Measurements from ENCODE around the gene TRIM13.

Gene TRIM13

DNA sequence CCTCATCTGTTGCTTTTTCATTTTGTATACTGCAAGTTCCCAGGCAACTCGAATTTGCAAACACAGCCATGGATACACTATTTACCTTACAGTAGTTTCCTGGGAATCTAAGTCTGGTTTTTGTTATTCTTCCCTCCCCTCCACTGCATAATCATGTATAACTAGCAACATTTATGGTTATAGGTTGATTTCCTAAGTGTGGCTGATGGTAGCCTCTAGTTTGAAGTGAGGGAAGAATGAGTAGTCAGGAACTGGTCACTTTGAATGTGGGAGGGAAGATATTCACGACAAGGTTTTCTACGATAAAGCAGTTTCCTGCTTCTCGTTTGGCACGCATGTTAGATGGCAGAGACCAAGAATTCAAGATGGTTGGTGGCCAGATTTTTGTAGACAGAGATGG is 18.4 kb downstream of the TRIM13 start, which contains the start of gene KCNRG:
KCNRG (plus strand) TSS at position 187 of the 400 bp plus-strand sequence; CDS start at position 237, 50 bp downstream.
- TF ChIP-seq, protein P1, sequence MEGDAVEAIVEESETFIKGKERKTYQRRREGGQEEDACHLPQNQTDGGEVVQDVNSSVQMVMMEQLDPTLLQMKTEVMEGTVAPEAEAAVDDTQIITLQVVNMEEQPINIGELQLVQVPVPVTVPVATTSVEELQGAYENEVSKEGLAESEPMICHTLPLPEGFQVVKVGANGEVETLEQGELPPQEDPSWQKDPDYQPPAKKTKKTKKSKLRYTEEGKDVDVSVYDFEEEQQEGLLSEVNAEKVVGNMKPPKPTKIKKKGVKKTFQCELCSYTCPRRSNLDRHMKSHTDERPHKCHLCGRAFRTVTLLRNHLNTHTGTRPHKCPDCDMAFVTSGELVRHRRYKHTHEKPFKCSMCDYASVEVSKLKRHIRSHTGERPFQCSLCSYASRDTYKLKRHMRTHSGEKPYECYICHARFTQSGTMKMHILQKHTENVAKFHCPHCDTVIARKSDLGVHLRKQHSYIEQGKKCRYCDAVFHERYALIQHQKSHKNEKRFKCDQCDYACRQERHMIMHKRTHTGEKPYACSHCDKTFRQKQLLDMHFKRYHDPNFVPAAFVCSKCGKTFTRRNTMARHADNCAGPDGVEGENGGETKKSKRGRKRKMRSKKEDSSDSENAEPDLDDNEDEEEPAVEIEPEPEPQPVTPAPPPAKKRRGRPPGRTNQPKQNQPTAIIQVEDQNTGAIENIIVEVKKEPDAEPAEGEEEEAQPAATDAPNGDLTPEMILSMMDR (IDR thresholded peaks at IDR 0.05; ENCODE audit: low read depth, low read length) = no peak
- DNase-seq (ENCODE audit: extremely low read depth, low read depth) = no peak

DNA sequence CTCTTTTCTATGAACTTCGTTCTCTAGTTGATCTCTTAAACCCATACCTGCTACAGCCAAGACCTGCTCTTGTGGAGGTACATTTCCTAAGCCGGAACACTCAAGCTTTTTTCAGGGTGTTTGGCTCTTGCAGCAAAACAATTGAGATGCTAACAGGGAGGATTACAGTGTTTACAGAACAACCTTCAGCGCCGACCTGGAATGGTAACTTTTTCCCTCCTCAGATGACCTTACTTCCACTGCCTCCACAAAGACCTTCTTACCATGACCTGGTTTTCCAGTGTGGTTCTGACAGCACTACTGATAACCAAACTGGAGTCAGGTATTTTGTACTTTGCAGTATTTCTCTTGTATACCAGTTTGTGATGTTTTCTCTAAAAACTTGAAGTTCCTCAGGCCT is 18.9 kb downstream of the TRIM13 start:
- TF ChIP-seq, protein P1 (IDR thresholded peaks at IDR 0.05; ENCODE audit: low read depth, low read length) = no peak
- DNase-seq (ENCODE audit: extremely low read depth, low read depth) = no peak

DNA sequence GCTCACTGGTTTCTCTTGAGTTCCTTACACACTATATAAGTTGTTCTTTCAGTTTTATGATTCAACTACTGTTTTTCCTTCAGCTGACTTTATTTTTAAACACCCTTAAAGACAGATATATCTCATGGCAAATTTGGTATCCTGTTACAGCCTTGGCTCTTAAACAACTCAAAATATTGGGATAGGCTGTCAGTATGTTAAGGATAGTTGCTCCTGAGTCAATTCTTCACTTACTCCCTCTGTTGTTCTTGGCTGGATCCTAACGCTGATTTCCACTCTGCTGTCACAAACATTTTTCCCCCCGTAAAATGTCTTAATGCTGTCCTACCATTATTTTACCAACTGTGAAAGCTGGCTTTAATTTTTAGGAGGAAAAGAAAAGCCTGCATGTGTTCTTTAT is 19.6 kb downstream of the TRIM13 start:
- TF ChIP-seq, protein P1 (IDR thresholded peaks at IDR 0.05; ENCODE audit: low read depth, low read length) = no peak
- no peak for DNase-seq (ENCODE audit: extremely low read depth, low read depth)

DNA sequence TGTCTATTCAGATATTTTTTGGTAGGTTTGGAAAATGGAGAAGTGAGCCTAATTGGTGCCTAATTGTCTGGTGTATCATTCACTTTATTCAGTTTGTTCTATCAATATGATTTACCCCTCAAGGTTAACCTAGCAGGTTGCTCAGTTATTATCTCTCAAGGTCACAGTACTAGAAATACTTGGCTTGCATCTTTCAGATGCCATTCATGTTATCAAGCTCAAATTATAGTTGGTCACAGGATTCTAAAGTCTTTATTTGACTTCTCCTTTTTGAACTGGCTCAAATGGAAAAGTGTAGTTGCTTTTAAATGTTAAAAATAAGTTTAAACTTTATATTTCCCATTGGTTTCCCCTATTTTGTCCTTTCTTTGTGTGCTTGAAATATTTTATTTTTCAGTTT is 21.0 kb downstream of the TRIM13 start:
- DNase-seq (ENCODE audit: extremely low read depth, low read depth) = no peak

DNA sequence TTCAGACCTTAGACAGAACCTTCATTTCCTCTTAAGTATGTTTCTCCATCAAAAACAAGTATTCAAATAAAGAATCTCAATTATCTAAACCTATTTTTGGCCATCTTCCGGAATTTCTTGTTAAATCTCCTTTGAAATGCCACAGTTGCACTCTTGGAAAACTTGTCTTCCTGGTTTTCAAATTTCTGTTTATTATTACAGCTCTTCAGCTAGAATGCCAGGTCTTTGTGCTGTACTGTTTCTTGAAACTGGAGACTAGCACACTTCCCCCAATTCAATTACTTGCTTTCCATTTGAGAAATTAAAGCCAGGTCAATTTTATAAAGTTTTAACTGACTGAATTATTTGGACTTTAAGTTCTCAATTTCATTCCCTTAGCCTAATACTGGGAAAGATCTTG is 28.6 kb downstream of the TRIM13 start:
- DNase-seq (ENCODE audit: extremely low read depth, low read depth) = no peak
- TF ChIP-seq, protein P1 (IDR thresholded peaks at IDR 0.05; ENCODE audit: low read depth, low read length) = no peak

More for the DNA sequence above, 21.0 kb downstream of the TRIM13 start:
- TF ChIP-seq, protein P1 (IDR thresholded peaks at IDR 0.05; ENCODE audit: low read depth, low read length) = no peak

DNA sequence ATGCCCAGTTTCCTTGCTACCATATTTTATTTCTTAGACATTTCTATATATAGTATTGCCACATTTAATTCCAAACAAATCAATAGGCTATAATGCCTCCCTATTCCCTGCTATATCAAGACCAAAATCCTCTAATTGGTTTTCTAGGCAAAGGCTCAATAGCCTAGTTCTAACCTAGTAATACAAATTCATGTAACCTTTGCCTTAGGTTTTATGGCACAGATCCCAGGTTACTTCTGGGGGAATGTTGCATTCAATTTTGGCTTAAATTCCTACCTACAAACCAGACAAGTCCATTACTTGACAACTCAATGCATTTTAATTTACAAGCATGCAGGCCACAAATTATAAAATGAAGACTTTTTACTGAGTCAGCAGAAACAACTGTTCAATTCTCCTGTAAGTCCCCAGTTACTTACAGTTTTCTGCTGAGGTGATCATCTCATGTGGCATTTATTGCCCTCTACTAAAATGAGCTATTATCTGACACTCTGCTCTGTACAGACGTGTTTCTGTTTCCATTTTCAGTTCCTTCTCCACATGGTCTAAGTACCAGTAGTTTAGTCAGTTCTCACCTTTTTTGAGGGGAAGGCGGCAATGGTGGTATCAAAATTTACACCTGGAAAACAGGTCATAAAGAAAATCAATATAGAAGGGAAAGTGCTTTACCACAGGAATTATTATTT is 30.1 kb downstream of the TRIM13 start:
- TF ChIP-seq, protein P1 (IDR thresholded peaks at IDR 0.05; ENCODE audit: low read depth, low read length) = no peak
- DNase-seq (ENCODE audit: extremely low read depth, low read depth) = no peak

DNA sequence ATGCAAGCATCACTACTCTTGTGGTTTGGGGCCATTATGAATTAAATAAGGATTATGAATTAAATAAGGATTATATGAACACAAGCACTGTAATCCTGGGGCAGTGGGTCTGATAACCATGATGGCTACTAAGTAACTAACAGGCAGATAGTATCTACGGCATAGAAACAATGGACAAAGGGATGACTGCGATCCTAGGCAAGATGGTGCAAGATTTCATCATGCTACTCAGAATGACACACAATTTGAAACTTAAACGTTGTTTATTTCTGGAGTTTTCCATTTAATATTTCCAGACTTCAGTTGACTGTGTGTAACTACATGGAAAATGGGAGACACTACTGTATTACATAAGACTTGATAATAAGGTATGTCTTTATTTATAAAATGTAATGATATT is 33.5 kb downstream of the TRIM13 start:
- DNase-seq (ENCODE audit: extremely low read depth, low read depth) = no peak
- TF ChIP-seq, protein P1 (IDR thresholded peaks at IDR 0.05; ENCODE audit: low read depth, low read length) = no peak
